GM12864 (cell line): ENCODE data around the gene ZNF462.

Experiments
- DNase-seq: peaks from one replicate; pipeline ENCODE4 v3.0.0-alpha.2; 2011; ENCODE audit warnings: low read depth
- H3K4me3 ChIP-seq: 2 replicates; pipeline ENCODE4 v1.5.1; 2011; ENCODE audit warnings: mild to moderate bottlenecking, low read depth, low read length, control low read depth
- TF ChIP-seq, protein P1 (sequence below): IDR thresholded peaks from 2 replicates; pipeline ENCODE4 v1.5.1; 2011; ENCODE audit warnings: low read depth, mild to moderate bottlenecking, moderate library complexity, low read length, control low read depth, inconsistent platforms; ENCODE audit errors: missing control alignments

ZNF462 gene

DNA sequence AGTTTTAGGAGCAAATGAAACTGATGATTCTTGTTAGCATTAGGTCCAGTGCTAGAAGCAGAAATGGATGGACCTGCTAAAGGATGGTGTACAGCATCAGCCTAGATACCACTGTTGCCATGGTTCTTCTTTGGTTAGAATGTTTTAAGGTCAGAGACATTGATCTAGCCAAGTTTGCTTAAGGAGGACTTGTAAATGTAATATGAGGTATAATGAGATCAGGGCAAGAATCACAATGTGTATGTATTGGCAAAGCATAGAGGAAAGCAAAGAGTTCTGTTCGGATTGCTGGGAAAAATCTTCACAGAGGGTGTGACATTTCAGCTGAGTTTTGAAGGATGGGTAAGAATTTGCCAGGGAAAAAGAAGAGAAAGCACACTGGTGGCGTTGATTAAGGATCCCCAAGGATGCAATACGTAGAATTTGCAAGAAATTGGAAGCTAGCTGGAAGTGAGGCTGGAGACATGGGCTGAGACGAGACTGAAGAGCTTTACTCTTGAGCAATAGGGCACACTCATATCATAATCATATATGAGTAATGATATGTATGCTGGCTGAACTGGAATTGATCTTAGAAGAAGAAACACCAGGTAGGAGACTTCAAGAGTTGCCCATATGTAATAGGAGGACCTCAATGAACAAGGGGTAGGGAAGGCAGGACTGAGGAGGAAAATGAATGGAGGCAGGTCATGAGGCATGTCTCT lies 102.0 kb downstream of the ZNF462 start:
- DNase-seq, result no peak
- TF ChIP-seq, protein P1, sequence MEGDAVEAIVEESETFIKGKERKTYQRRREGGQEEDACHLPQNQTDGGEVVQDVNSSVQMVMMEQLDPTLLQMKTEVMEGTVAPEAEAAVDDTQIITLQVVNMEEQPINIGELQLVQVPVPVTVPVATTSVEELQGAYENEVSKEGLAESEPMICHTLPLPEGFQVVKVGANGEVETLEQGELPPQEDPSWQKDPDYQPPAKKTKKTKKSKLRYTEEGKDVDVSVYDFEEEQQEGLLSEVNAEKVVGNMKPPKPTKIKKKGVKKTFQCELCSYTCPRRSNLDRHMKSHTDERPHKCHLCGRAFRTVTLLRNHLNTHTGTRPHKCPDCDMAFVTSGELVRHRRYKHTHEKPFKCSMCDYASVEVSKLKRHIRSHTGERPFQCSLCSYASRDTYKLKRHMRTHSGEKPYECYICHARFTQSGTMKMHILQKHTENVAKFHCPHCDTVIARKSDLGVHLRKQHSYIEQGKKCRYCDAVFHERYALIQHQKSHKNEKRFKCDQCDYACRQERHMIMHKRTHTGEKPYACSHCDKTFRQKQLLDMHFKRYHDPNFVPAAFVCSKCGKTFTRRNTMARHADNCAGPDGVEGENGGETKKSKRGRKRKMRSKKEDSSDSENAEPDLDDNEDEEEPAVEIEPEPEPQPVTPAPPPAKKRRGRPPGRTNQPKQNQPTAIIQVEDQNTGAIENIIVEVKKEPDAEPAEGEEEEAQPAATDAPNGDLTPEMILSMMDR, result no peak
- H3K4me3 ChIP-seq, result no peak overlapping the region

DNA sequence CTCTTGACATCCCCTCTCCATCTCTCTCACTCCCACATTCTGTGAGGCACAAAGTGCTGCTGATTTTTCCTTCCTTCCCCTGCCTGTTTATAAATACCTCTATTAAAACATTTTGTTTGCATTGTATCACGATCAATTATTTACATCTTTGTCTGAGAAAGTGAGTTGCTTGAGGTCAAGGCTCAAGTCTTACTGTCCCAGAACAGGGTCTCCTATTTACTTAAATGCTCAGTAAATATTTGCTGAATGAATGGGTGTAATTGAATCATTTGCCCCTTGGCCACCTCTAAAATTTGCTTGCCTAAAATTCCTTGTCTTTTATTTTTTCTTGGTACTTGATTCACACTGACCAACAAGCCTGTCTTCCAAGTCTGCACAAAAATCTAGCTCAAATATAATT lies 103.5 kb downstream of the ZNF462 start:
- H3K4me3 ChIP-seq, result no peak overlapping the region
- TF ChIP-seq, protein P1, result no peak
- no peak for DNase-seq

DNA sequence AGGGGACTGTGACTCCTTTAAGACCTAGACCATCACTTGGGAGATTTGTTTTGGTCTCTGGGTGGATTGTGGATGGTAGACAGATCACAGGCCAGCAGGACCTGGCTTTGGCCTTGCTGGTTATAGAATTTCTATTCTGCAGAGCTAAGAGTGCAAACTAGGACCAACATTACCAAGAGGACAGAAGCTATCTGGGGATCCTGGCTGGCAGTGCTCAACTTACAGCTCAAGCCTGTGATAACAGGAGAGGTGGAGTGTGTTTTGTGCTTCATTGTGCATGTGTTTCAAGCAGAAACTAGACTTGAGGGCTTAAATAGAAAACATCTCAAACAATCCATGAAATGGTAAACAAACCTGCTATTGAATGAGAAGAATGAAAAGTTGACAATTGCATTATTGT lies 106.7 kb downstream of the ZNF462 start:
- TF ChIP-seq, protein P1, result no peak
- DNase-seq, result no peak

DNA sequence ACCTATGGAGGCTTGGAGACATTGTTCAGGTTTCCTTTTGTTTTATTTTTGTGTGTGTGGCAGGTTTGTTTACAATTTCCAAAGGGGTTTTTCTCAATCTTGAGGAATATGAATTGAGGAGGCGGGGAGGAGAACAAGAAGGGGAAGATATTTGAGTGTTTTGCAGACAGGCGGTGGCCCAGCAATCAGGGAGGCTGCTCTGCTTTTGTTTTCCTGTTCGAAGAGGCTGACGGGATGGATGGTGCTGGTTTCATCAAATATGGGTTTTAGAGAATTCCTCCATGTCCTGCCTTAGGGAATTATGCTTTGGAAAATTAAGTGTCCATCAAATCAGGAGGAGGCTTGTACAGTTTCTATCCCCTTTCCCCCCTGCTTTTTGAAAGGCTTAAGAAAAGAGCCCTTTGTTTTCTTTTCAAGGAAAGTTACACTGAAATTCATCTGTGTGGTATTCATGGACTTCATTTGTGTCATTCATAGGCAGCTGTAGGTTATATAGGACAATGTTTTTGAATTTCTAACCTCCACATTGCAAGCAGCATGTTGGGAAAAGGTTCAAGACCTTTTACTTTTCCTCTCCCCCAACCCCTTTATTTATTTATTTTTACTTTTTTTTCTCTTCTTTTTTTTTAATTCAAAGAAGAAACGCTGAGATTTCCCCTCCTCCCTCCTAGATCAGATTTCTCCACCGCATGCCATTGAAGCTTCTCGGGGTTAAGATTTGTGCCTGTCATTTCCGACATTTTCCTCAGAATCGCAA lies 107.4 kb downstream of the ZNF462 start:
- TF ChIP-seq, protein P1, result no peak
- H3K4me3 ChIP-seq, result no peak overlapping the region
- DNase-seq, result no peak

More for the DNA sequence above, 106.7 kb downstream of the ZNF462 start:
- H3K4me3 ChIP-seq, result no peak overlapping the region

DNA sequence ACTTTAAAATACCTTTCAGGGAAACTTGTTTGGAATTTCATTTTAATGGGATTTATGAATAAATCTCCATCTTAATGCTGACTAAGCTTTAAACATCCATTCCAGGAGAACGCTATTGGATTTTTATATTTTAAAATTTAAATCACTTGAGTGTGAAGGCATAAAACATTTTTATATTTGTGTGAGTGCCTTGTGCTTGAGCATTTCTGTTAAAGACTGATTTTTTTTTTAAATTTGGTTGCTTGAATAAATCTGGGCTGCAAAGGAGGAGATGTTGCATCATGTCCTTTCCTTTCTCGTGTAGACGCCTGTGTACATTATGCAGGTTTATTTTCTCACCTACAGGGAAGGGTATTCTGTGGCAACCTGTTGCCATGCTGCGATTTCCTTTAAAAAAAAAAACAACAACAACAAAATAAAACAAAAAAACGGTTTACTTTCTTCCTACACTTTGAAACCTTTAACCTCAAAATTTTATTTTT lies 108.1 kb downstream of the ZNF462 start:
- TF ChIP-seq, protein P1, result no peak
- no peak for DNase-seq
- no peak overlapping the region for H3K4me3 ChIP-seq

DNA sequence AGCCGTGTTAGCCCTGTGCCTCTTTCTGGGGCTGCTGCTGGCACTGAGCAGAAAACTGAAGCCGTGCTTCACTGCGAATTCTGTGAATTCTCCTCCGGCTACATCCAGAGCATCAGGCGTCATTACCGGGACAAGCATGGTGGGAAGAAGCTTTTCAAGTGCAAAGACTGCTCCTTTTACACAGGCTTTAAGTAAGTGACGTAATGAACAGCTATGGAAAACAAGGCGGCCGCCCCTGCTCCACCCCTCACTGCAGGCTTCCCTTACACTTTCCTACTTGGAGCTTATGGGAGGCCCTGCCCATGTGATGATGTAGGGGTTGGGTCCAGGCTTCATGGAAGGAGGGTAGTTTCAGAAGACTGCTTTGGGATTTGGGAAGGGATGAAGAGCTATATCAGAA lies 109.1 kb downstream of the ZNF462 start:
- DNase-seq, result no peak
- TF ChIP-seq, protein P1, result no peak
- H3K4me3 ChIP-seq, result no peak overlapping the region
